SK-N-SH (cell line): Measurements from ENCODE around the gene CCDC47. TPM values are rescaled to one million over a fixed set of nuclear protein-coding genes. Genes with fewer than 3 reads are reported as not detected.

ENCODE experiments used
- CTCF ChIA-PET: fragments of 300-600, 350-600 bp; formaldehyde crosslinking; extraction: SDS; loops from one replicate; lab custom pipeline; 2021; lab: Yijun Ruan, JAX
- POLR2A ChIA-PET: fragments of 350-600 bp; sonication (Branson Sonifier 250); formaldehyde crosslinking; extraction: SDS; loops from one replicate; lab custom pipeline; 2020; ENCODE audit warnings: antibody characterized with exemption, inconsistent platforms; lab: Yijun Ruan, JAX
- DNase-seq: peaks from one replicate; pipeline ENCODE4 v3.0.0; 2012
- H2AFZ ChIP-seq: fragments of 200-600 bp; sonication (generic); 2 replicates; pipeline ENCODE4 v1.8.1; 2016; ENCODE audit warnings: antibody characterized with exemption, mild to moderate bottlenecking, low read depth
- H3F3A ChIP-seq: fragments of 200-600 bp; sonication (generic); replicated peaks from 2 replicates; pipeline ENCODE3; 2016; ENCODE audit warnings: antibody characterized with exemption, mild to moderate bottlenecking; ENCODE audit not compliant: insufficient read depth
- H3K27ac ChIP-seq, 2 experiments: fragments of 200-500 bp in 1 of 2; fragments of 200-600 bp in 1 of 2; sonication (Bioruptor generic) in 1 of 2; sonication (generic), shearing (Covaris generic) in 1 of 2; 2 replicates each; pipeline versions ENCODE4 v1.5.1 to v1.6.1; 2014 to 2016; ENCODE audit warnings: low read depth in 2 of 2, inconsistent platforms in 1 of 2, low read length in 1 of 2, mild to moderate bottlenecking in 1 of 2, mixed read lengths in 1 of 2
- H3K27me3 ChIP-seq: fragments of 200-600 bp; sonication (generic), shearing (Covaris generic); 2 replicates; pipeline ENCODE4 v1.6.1; 2016; ENCODE audit warnings: mixed run types; ENCODE audit not compliant: insufficient read depth
- H3K36me3 ChIP-seq, 2 experiments: fragments of 200-500 bp in 1 of 2; fragments of 200-600 bp in 1 of 2; sonication (Bioruptor generic) in 1 of 2; sonication (generic) in 1 of 2; replicated peaks in 1 of 2; 2 replicates each; pipeline versions ENCODE3 to v1.5.1; 2014 to 2016; ENCODE audit warnings: low read length in 1 of 2, mild to moderate bottlenecking in 1 of 2; ENCODE audit not compliant: insufficient read depth in 2 of 2, control insufficient read depth in 1 of 2
- H3K4me1 ChIP-seq, 2 experiments: fragments of 200-500 bp in 1 of 2; fragments of 200-600 bp in 1 of 2; sonication (Bioruptor generic) in 1 of 2; sonication (generic), shearing (Covaris generic) in 1 of 2; 2 replicates each; pipeline versions ENCODE4 v1.5.1 to v1.6.1; 2014 to 2016; ENCODE audit warnings: low read depth in 1 of 2, low read length in 1 of 2, mixed run types in 1 of 2; ENCODE audit not compliant: insufficient read depth in 2 of 2, control insufficient read depth in 1 of 2
- H3K4me2 ChIP-seq: fragments of 200-600 bp; sonication (generic), shearing (Covaris generic); 2 replicates; pipeline ENCODE4 v1.6.1; 2017; ENCODE audit warnings: mixed run types
- H3K4me3 ChIP-seq, 2 experiments: fragments of 200-500 bp in 1 of 2; fragments of 200-600 bp in 1 of 2; sonication (Bioruptor generic) in 1 of 2; sonication (generic), shearing (Covaris generic) in 1 of 2; 2 replicates each; pipeline versions ENCODE4 v1.5.1 to v1.8.1; 2014 to 2016; ENCODE audit warnings: low read depth in 2 of 2, inconsistent platforms in 1 of 2, low read length in 1 of 2, mild to moderate bottlenecking in 1 of 2, mixed read lengths in 1 of 2, moderate library complexity in 1 of 2
- H3K79me2 ChIP-seq: fragments of 200-600 bp; sonication (generic); 2 replicates; pipeline ENCODE4 v1.8.1; 2017; ENCODE audit warnings: mild to moderate bottlenecking; ENCODE audit not compliant: insufficient read depth
- H3K9ac ChIP-seq: fragments of 200-600 bp; sonication (generic); 2 replicates; pipeline ENCODE4 v1.6.1; 2017; ENCODE audit warnings: mixed run types
- H3K9me2 ChIP-seq: fragments of 200-600 bp; sonication (generic); 2 replicates; pipeline ENCODE4 v1.6.1; 2017; ENCODE audit warnings: mixed run types
- H3K9me3 ChIP-seq: fragments of 200-600 bp; sonication (generic); 2 replicates; pipeline ENCODE4 v1.6.1; 2017; ENCODE audit warnings: mixed run types, mild to moderate bottlenecking, moderate library complexity
- H4K20me1 ChIP-seq: fragments of 200-600 bp; sonication (generic); 2 replicates; pipeline ENCODE4 v1.6.1; 2017; ENCODE audit warnings: mild to moderate bottlenecking, mixed run types; ENCODE audit not compliant: insufficient read depth
- CTCF ChIP-seq: fragments of 200-600 bp; sonication (generic); IDR thresholded peaks from 2 replicates; pipeline ENCODE4 v1.6.1; 2017; ENCODE audit warnings: antibody characterized with exemption, mild to moderate bottlenecking, moderate library complexity
- ELF1 ChIP-seq: IDR thresholded peaks from 2 replicates; pipeline ENCODE4 v1.4.0; 2012
- FOSL2 ChIP-seq: IDR thresholded peaks from 2 replicates; pipeline ENCODE4 v1.4.0; 2012; ENCODE audit warnings: low read depth, mild to moderate bottlenecking, moderate library complexity, borderline replicate concordance
- FOXJ3 ChIP-seq: sonication (generic); formaldehyde crosslinking; IDR thresholded peaks from 2 replicates; pipeline ENCODE4 v1.5.1; 2020; ENCODE audit warnings: mild to moderate bottlenecking, missing genetic modification reagents
- IRF3 ChIP-seq: fragments of 150-350 bp; IDR thresholded peaks from 2 replicates; pipeline ENCODE4 v1.6.1; 2016; ENCODE audit warnings: mild to moderate bottlenecking, low read depth, low read length
- MAX ChIP-seq: IDR thresholded peaks from 2 replicates; pipeline ENCODE4 v1.4.0; 2012; ENCODE audit warnings: low read depth
- MEF2A ChIP-seq: IDR thresholded peaks from 2 replicates; pipeline ENCODE4 v1.4.0; 2012; ENCODE audit warnings: low read depth, borderline replicate concordance
- MXI1 ChIP-seq: IDR thresholded peaks from 2 replicates; pipeline ENCODE4 v1.6.1; 2012; ENCODE audit warnings: mild to moderate bottlenecking, low read depth, low read length, improper control_type of control experiment
- NFIC ChIP-seq: IDR thresholded peaks from 2 replicates; pipeline ENCODE4 v1.4.0; 2012; ENCODE audit warnings: borderline replicate concordance
- NRF1 ChIP-seq: IDR thresholded peaks from 2 replicates; pipeline ENCODE4 v1.6.1; 2012; ENCODE audit warnings: low read depth, mild to moderate bottlenecking, low read length
- RAD21 ChIP-seq: IDR thresholded peaks from 2 replicates; pipeline ENCODE4 v1.6.1; 2012; ENCODE audit warnings: mild to moderate bottlenecking, low read length
- RXRA ChIP-seq: IDR thresholded peaks from 2 replicates; pipeline ENCODE4 v1.4.0; 2012; ENCODE audit warnings: low read depth, mild to moderate bottlenecking, borderline replicate concordance
- SIN3A ChIP-seq: IDR thresholded peaks from 2 replicates; pipeline ENCODE4 v1.6.1; 2012; ENCODE audit warnings: low read depth, mild to moderate bottlenecking, low read length, moderate library complexity, borderline replicate concordance
- SMC3 ChIP-seq: IDR thresholded peaks from 2 replicates; pipeline ENCODE4 v1.6.1; 2012; ENCODE audit warnings: low read depth, low read length, improper control_type of control experiment
- TAF1 ChIP-seq: IDR thresholded peaks from 2 replicates; pipeline ENCODE4 v1.6.1; 2012; ENCODE audit warnings: low read depth, mild to moderate bottlenecking, low read length, moderate library complexity, borderline replicate concordance
- TCF12 ChIP-seq: IDR thresholded peaks from 2 replicates; pipeline ENCODE4 v1.4.0; 2012
- USF1 ChIP-seq: IDR thresholded peaks from 2 replicates; pipeline ENCODE4 v1.4.0; 2012; ENCODE audit warnings: low read depth, borderline replicate concordance
- ZBTB33 ChIP-seq: IDR thresholded peaks from 2 replicates; pipeline ENCODE4 v1.4.0; 2012; ENCODE audit warnings: low read depth, borderline replicate concordance
- WGBS: methylation state at CpG from one replicate; pipeline ENCODE4 v1.1.6; 2017; ENCODE audit warnings: low lambda C conversion rate; 5-methylcytosine and 5-hydroxymethylcytosine counted together
- polyA plus RNA-seq, 3 experiments: library from polyadenylated mRNA; depleted of rRNA; stranded (reverse); fragments of >200 nt; gene quantifications; 2 replicates each; pipeline ENCODE4 v1.2.3, GENCODE V29; 2012

The CCDC47 gene
- polyA plus RNA-seq, 1 of the 3 experiments (the other 2 are of a cell fraction), result 76.6 TPM

- Histone ChIP-seq H3K4me1 (peaks cover 0 to 16% of the 10 kb centered on the region in 2 experiments; a peak in 2 of 4 replicates), H3K27me3 (no peaks in the 10 kb centered on the region), H2AFZ (no peak overlapping the region), H3K27ac (peak overlapping the region in 1 of 2 experiments; percentile 60; a peak in 1 of 4 replicates), H4K20me1 (peaks cover 83% of the 10 kb centered on the region), H3K4me2 (no peak overlapping the region), H3K9me3 (no peaks in the 10 kb centered on the region), H3F3A (peaks cover 13% of the 10 kb centered on the region), H3K9ac (no peak overlapping the region), H3K79me2 (peaks cover 100% of the 10 kb centered on the region), H3K36me3 (peaks cover 29 to 77% of the 10 kb centered on the region in 2 experiments), H3K9me2 (no peaks in the 10 kb centered on the region), H3K4me3 (no peak overlapping the region)
- no peak for DNase-seq
- no peak for TF ChIP-seq MXI1
- TF ChIP-seq RAD21, result no peak
- TF ChIP-seq ELF1, result no peak
- no peak for TF ChIP-seq TAF1
- no peak for TF ChIP-seq SMC3
- no peak for TF ChIP-seq NRF1
- TF ChIP-seq CTCF, result no peak
- TF ChIP-seq RXRA, result no peak
- TF ChIP-seq SIN3A, result no peak
- no peak for TF ChIP-seq FOSL2
- TF ChIP-seq TCF12, result no peak
- TF ChIP-seq IRF3, result no peak
- no peak for TF ChIP-seq FOXJ3
- no peak for TF ChIP-seq MAX
- no peak for TF ChIP-seq MEF2A
- TF ChIP-seq ZBTB33, result no peak
- TF ChIP-seq USF1, result no peak
- no peak for TF ChIP-seq NFIC
- ChIA-PET CTCF (interaction anchor here (1.1 to 4.3 kb wide), 6 partner anchors 10 to 48 kb away, joined by 3 to 26 read pairs (median 4); partner anchors contain the start of genes CCDC47 and DDX42), POLR2A (no interaction called here)
- 95% methylated on average over 1 of the region's 1 CpG for WGBS
Measured at GRCh38 chr17:63786117-63786516, 12.7 kb upstream of the CCDC47 start.
